Measurements from ENCODE around the gene FAM180B. TPM values are rescaled to one million over a fixed set of nuclear protein-coding genes. Genes with fewer than 3 reads are reported as not detected.

The FAM180B gene
- total RNA-seq, 4 donors from 2014 or later: not detected

DNA sequence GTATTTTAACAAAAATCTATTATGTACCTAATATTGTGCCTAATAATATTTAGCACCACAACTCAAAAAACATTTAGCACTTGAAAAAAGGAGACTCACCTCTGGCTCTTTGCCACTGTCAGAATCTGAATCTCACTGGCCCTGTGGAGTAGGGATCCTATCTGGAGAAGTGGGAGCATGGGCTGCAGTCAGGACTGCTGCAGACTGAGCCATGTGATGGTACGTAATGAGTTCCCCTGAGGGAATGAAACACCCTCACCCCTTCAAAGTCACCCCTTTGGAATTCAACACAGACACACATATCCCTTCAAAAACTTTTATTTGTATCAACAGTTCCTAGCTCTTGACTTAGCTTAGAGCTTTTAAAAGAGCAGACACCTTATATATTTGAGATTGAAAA, 14.6 kb upstream of the FAM180B start:
- in situ Hi-C loops (cut with MboI; ENCODE audit: low sequenced_read_pairs in 4 of 4) (no loop called here), intact Hi-C loops (cut with DNase I; ENCODE audit: low total_unique reads) (loop anchor here (10.0 kb wide), 1 partner anchor 193 kb away; the partner anchor contains the start of gene FNBP4)
- no peaks in the 10 kb centered on the region for H3K9me3 ChIP-seq
- H3K36me3 ChIP-seq: peaks cover 0 to 54% of the 10 kb centered on the region in 2 donors
- peaks cover 29 to 34% of the 10 kb centered on the region in 2 donors for H3K4me1 ChIP-seq
- H3K4me3 ChIP-seq: no peak overlapping the region
- ATAC-seq: no peak
- DNase-seq: no peak
- no peaks in the 10 kb centered on the region for H3K27me3 ChIP-seq
- H3K27ac ChIP-seq: peak overlapping the region in 3 of 4 donors; percentile 48 to 60 (median 59)
- TF ChIP-seq POLR2A (IDR thresholded peaks at IDR 0.05): no peak
- TF ChIP-seq, protein P1, sequence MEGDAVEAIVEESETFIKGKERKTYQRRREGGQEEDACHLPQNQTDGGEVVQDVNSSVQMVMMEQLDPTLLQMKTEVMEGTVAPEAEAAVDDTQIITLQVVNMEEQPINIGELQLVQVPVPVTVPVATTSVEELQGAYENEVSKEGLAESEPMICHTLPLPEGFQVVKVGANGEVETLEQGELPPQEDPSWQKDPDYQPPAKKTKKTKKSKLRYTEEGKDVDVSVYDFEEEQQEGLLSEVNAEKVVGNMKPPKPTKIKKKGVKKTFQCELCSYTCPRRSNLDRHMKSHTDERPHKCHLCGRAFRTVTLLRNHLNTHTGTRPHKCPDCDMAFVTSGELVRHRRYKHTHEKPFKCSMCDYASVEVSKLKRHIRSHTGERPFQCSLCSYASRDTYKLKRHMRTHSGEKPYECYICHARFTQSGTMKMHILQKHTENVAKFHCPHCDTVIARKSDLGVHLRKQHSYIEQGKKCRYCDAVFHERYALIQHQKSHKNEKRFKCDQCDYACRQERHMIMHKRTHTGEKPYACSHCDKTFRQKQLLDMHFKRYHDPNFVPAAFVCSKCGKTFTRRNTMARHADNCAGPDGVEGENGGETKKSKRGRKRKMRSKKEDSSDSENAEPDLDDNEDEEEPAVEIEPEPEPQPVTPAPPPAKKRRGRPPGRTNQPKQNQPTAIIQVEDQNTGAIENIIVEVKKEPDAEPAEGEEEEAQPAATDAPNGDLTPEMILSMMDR (IDR thresholded peaks at IDR 0.05 in 4 of 5, conservative IDR thresholded peaks at IDR 0.05 in 1 of 5): no peak

GRCh38 chr11:47572715-47573255, 13.7 kb upstream of the FAM180B start:
- Histone ChIP-seq H3K27ac (peak overlapping the region in 3 of 4 donors; percentile 48 to 60 (median 59)), H3K36me3 (peaks cover 0 to 62% of the 10 kb centered on the region in 2 donors), H3K27me3 (no peaks in the 10 kb centered on the region), H3K9me3 (no peaks in the 10 kb centered on the region), H3K4me1 (peaks cover 35 to 43% of the 10 kb centered on the region in 2 donors), H3K4me3 (no peak overlapping the region)
- intact Hi-C loops (cut with DNase I; ENCODE audit: low total_unique reads) (loop anchor here (10.0 kb wide), 1 partner anchor 192 kb away; the partner anchor contains the start of gene FNBP4), in situ Hi-C loops (cut with MboI; ENCODE audit: low sequenced_read_pairs in 4 of 4) (no loop called here)
- TF ChIP-seq POLR2A (IDR thresholded peaks at IDR 0.05): no peak
- TF ChIP-seq, protein P1 (IDR thresholded peaks at IDR 0.05 in 4 of 5, conservative IDR thresholded peaks at IDR 0.05 in 1 of 5): no peak
- ATAC-seq (no peak), DNase-seq (no peak)

DNA sequence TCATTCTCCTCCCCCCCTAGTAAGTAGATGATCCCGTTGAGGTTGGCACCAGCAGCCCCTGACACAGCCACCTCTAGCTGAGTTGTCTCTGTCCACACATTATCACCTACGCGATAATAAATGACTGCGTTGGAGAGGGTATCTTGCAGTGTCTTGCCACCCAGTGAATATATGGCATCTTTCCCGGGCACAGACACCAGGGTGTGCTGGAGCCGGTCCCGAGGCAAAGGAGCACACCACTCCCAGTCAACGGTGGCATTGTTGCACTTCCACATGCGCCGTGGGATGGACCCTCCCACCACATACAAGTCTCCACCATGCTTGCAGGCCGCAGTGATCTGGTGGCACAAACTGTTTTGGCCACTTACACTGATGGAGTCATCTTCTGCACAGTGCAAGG, 13.2 kb upstream of the FAM180B start:
- TF ChIP-seq, protein P1 (IDR thresholded peaks at IDR 0.05 in 4 of 5, conservative IDR thresholded peaks at IDR 0.05 in 1 of 5): no peak
- TF ChIP-seq POLR2A (IDR thresholded peaks at IDR 0.05): no peak
- peaks cover 0 to 62% of the 10 kb centered on the region in 2 donors for H3K36me3 ChIP-seq
- DNase-seq (no peak), ATAC-seq (no peak)
- no peaks in the 10 kb centered on the region for H3K27me3 ChIP-seq
- intact Hi-C loops (cut with DNase I; ENCODE audit: low total_unique reads) (loop anchor here (10.0 kb wide), 1 partner anchor 191 kb away; the partner anchor contains the start of gene FNBP4), in situ Hi-C loops (cut with MboI; ENCODE audit: low sequenced_read_pairs in 4 of 4) (no loop called here)
- no peak overlapping the region for H3K4me3 ChIP-seq
- H3K27ac ChIP-seq: peak overlapping the region in 2 of 4 donors; percentile 9 to 60
- H3K9me3 ChIP-seq: no peaks in the 10 kb centered on the region
- peaks cover 40 to 48% of the 10 kb centered on the region in 2 donors for H3K4me1 ChIP-seq

GRCh38 chr11:47577460-47578041, 8.9 kb upstream of the FAM180B start:
- DNase-seq (no peak), ATAC-seq (no peak)
- in situ Hi-C loops (cut with MboI; ENCODE audit: low sequenced_read_pairs in 4 of 4): loop anchor here in 1 of 4 donors (5.0 kb wide), 1 partner anchor 50 kb away; no protein-coding TSS in a partner anchor
- intact Hi-C loops (cut with DNase I; ENCODE audit: low total_unique reads): loop anchor here (5.0 to 10.0 kb wide), 3 partner anchors 170 to 270 kb away; partner anchors contain the start of genes FNBP4, NUP160 and SLC39A13
- peaks cover 0 to 68% of the 10 kb centered on the region in 2 donors for H3K36me3 ChIP-seq
- H3K4me3 ChIP-seq: peak overlapping the region; percentile 79 to 98 (median 82)
- H3K27ac ChIP-seq: peak overlapping the region; percentile 89 to 94 (median 91)
- H3K9me3 ChIP-seq: no peaks in the 10 kb centered on the region
- peaks cover 40 to 43% of the 10 kb centered on the region in 2 donors for H3K4me1 ChIP-seq
- H3K27me3 ChIP-seq: no peaks in the 10 kb centered on the region
- no peak for TF ChIP-seq POLR2A (IDR thresholded peaks at IDR 0.05)
- TF ChIP-seq, protein P1 (IDR thresholded peaks at IDR 0.05 in 4 of 5, conservative IDR thresholded peaks at IDR 0.05 in 1 of 5): no peak
